Ishikawa (cell line): ENCODE data around the gene FBXO4.

Experiments used
- CEBPB ChIP-seq: IDR thresholded peaks from 2 replicates; pipeline ENCODE4 v1.6.1; 2012
- CREB1 ChIP-seq: IDR thresholded peaks from 2 replicates; pipeline ENCODE4 v1.6.1; 2012; ENCODE audit warnings: low read depth
- EGR1 ChIP-seq: IDR thresholded peaks from 2 replicates; pipeline ENCODE4 v1.6.1; 2012
- EP300 ChIP-seq: IDR thresholded peaks from 2 replicates; pipeline ENCODE4 v1.6.1; 2012; ENCODE audit warnings: borderline replicate concordance
- FOXM1 ChIP-seq: IDR thresholded peaks from 2 replicates; pipeline ENCODE4 v1.6.1; 2012; ENCODE audit warnings: low read depth, borderline replicate concordance
- NFIC ChIP-seq: IDR thresholded peaks from 2 replicates; pipeline ENCODE4 v1.6.1; 2012
- RAD21 ChIP-seq: IDR thresholded peaks from 2 replicates; pipeline ENCODE4 v1.6.1; 2012; ENCODE audit warnings: low read depth
- TAF1 ChIP-seq: IDR thresholded peaks from 2 replicates; pipeline ENCODE4 v1.6.1; 2012; ENCODE audit warnings: low read depth, mild to moderate bottlenecking
- TCF12 ChIP-seq: IDR thresholded peaks from 2 replicates; pipeline ENCODE4 v1.6.1; 2012; ENCODE audit warnings: low read depth
- TEAD4 ChIP-seq: IDR thresholded peaks from 2 replicates; pipeline ENCODE4 v1.6.1; 2012
- YY1 ChIP-seq: IDR thresholded peaks from 2 replicates; pipeline ENCODE4 v1.6.1; 2012; ENCODE audit warnings: low read depth
- ZBTB7A ChIP-seq: IDR thresholded peaks from 2 replicates; pipeline ENCODE4 v1.6.1; 2012; ENCODE audit warnings: low read depth
- TF ChIP-seq, protein P1 (sequence below): IDR thresholded peaks from 2 replicates; pipeline ENCODE4 v1.6.1; 2012
- TF ChIP-seq, protein P2 (sequence below): IDR thresholded peaks from 2 replicates; pipeline ENCODE4 v1.6.1; 2012
- TF ChIP-seq, protein P3 (sequence below): IDR thresholded peaks from 2 replicates; pipeline ENCODE4 v1.6.1; 2012; ENCODE audit warnings: low read depth, mild to moderate bottlenecking

The FBXO4 gene

DNA sequence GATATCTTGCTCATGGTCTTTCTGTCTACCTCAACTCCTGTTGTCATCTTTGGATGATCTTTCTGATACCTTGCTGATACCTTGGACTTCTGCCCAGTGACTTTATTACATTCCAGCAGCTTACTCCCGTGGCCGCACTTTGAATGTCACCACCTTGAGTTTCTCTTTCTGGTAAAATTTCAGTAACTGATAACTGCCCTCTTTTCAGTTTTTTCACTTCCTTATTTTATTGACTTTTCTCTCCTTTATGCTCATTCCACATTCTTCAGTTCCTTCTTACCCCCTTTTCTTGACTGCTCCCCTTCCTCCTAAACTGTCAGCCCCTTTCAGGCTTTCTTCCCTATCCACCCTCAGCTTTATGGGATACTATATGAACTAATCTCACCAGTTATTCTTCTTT is 7.0 kb upstream of the FBXO4 start:
- TF ChIP-seq EGR1 (no peak), EP300 (no peak), CREB1 (no peak), TCF12 (no peak), YY1 (no peak), NFIC (no peak), CEBPB (no peak), RAD21 (no peak), TAF1 (no peak), ZBTB7A (no peak), FOXM1 (no peak)
- TF ChIP-seq, protein P1, sequence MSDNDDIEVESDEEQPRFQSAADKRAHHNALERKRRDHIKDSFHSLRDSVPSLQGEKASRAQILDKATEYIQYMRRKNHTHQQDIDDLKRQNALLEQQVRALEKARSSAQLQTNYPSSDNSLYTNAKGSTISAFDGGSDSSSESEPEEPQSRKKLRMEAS = no peak
- TF ChIP-seq, protein P2, sequence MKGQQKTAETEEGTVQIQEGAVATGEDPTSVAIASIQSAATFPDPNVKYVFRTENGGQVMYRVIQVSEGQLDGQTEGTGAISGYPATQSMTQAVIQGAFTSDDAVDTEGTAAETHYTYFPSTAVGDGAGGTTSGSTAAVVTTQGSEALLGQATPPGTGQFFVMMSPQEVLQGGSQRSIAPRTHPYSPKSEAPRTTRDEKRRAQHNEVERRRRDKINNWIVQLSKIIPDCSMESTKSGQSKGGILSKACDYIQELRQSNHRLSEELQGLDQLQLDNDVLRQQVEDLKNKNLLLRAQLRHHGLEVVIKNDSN = no peak
- TF ChIP-seq, protein P3, sequence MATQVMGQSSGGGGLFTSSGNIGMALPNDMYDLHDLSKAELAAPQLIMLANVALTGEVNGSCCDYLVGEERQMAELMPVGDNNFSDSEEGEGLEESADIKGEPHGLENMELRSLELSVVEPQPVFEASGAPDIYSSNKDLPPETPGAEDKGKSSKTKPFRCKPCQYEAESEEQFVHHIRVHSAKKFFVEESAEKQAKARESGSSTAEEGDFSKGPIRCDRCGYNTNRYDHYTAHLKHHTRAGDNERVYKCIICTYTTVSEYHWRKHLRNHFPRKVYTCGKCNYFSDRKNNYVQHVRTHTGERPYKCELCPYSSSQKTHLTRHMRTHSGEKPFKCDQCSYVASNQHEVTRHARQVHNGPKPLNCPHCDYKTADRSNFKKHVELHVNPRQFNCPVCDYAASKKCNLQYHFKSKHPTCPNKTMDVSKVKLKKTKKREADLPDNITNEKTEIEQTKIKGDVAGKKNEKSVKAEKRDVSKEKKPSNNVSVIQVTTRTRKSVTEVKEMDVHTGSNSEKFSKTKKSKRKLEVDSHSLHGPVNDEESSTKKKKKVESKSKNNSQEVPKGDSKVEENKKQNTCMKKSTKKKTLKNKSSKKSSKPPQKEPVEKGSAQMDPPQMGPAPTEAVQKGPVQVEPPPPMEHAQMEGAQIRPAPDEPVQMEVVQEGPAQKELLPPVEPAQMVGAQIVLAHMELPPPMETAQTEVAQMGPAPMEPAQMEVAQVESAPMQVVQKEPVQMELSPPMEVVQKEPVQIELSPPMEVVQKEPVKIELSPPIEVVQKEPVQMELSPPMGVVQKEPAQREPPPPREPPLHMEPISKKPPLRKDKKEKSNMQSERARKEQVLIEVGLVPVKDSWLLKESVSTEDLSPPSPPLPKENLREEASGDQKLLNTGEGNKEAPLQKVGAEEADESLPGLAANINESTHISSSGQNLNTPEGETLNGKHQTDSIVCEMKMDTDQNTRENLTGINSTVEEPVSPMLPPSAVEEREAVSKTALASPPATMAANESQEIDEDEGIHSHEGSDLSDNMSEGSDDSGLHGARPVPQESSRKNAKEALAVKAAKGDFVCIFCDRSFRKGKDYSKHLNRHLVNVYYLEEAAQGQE = no peak

DNA sequence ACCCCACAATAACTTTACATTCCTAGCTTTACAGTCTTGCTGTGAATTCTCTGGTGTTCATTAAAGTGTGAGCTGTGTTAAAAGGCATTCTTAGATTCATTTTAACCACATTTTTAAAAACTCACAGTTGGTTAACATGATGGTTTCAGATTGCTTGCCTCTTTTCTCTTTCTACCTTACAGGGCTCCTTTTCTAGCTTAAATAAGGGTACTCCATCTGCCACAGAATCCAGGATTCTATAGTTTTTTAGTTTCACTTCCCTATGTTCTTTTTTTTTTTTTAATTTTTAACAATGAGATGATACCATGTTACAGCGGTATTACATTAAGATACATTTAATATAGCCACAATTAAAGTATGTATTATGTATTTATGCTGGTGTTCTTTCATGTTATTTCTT is 3.9 kb upstream of the FBXO4 start:
- TF ChIP-seq TCF12 = no peak
- no peak for TF ChIP-seq CREB1
- TF ChIP-seq FOXM1 = no peak
- no peak for TF ChIP-seq CEBPB
- TF ChIP-seq, protein P1 = no peak

DNA sequence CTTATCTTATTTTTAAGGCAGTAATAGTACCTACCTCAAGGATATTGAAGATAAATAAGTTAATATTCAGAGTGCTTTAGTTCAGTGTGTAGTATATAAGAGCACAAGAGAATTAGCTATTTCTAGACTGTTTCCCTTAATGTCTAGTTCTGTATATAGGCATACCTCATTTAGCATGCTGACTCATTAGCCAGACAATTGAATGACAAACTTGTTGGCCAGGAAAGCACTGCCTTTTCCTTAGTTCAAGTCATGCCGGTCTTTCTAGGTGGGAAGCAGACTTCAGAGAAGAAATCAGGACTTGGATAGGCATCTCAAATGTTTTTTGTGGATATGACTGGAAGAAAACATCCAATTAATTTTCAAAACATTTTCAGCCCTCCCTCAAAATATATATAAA is 3.2 kb upstream of the FBXO4 start:
- TF ChIP-seq NFIC = peak; percentile 20; the same call in 1 of the 2 replicates
- TF ChIP-seq, protein P1 = peak; percentile 17; the same call in 1 of the 2 replicates
- no peak for TF ChIP-seq ZBTB7A

DNA sequence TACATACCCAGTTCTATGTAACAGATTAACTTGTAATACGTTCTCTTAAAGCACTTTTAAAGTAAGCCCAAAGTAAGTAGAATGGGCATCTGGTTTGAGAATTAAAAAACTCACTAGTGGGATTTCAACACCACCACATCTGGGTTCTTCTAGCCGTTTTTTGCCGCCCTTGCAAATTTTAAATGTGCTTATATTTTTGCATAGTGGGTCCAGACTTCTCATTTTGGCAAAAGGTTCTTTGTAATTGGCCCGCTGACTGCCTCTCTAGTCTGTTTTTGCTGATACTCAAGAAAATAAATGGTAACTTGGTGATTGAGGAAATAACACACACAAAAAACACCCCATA is 582 bp upstream of the FBXO4 start:
- TF ChIP-seq CEBPB = no peak
- TF ChIP-seq TCF12 = no peak
- TF ChIP-seq YY1 = no peak
- no peak for TF ChIP-seq RAD21
- TF ChIP-seq, protein P3 = no peak
- no peak for TF ChIP-seq NFIC

DNA sequence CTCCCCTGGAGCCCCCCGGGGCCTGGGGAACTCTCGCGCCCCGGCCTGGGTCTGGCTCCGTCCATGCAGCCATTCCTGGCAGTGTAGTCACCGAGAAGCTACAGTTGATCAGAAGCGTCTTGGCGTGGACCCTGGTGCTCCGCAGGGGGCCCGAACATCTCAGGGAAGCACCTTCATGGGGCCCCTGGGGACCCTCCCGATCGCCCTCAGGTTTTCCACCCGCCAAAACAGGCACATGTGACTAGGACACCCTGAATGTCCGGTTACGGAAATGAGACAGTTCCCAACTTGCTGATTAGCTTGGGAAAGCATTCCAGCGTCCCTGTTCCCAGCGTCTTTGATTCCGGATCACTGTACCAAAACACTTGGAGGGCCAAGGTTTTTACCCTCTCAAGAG is 472 bp downstream of the FBXO4 start:
- TF ChIP-seq, protein P1 = peak; percentile 38; the same call in 1 of the 2 replicates
- TF ChIP-seq ZBTB7A = peak; percentile 90; the same call in 1 of the 2 replicates
- no peak for TF ChIP-seq TAF1
- TF ChIP-seq CREB1 = no peak
- TF ChIP-seq, protein P2 = peak; percentile 59

DNA sequence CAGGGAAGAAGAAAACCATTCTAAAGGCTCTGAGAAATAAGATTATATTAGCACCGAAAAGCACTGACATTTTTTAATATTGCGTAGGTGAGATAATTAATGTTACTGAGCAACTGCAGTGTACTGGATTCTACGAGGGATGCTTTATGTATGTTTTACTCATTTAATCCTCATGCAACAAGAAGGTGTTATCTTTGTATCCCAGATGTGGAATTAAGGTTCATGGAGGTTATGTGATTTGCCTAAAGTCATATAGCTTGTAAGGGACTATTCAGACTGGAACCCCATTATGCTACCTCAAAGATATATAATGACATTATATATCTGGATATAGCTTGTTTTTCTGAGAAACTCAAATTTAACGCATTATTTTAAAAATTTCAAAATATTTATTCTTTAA is 2.5 kb downstream of the FBXO4 start:
- TF ChIP-seq YY1 = no peak
- TF ChIP-seq CREB1 = no peak
- no peak for TF ChIP-seq TEAD4
- TF ChIP-seq, protein P3 = no peak
- TF ChIP-seq, protein P2 = no peak
- no peak for TF ChIP-seq ZBTB7A
- TF ChIP-seq EGR1 = no peak
- no peak for TF ChIP-seq TAF1
- TF ChIP-seq, protein P1 = no peak
